Kidney epithelial cell (primary cell): ENCODE data around the gene MBNL2. TPM values are rescaled to one million over a fixed set of nuclear protein-coding genes. Genes with fewer than 3 reads are reported as not detected.

Source experiments
- DNase-seq: peaks from one replicate; pipeline ENCODE4 v3.0.0-alpha.2; 2010; ENCODE audit warnings: low read depth
- H3K27me3 ChIP-seq: 2 replicates; pipeline ENCODE4 v1.6.0; 2011; ENCODE audit warnings: low read length; ENCODE audit not compliant: control insufficient read depth, insufficient read depth
- H3K36me3 ChIP-seq: 2 replicates; pipeline ENCODE4 v1.5.1; 2011; ENCODE audit warnings: low read length; ENCODE audit not compliant: control insufficient read depth, insufficient read depth
- H3K4me3 ChIP-seq: 2 replicates; pipeline ENCODE4 v1.5.1; 2011; ENCODE audit warnings: low read depth, mild to moderate bottlenecking, control low read depth, low read length
- CTCF ChIP-seq: IDR thresholded peaks from 2 replicates; pipeline ENCODE4 v1.5.1; 2011; ENCODE audit warnings: mild to moderate bottlenecking, moderate library complexity, low read length, control low read depth, inconsistent platforms; ENCODE audit not compliant: insufficient read depth, poor library complexity, severe bottlenecking
- total RNA-seq: library from RNA; depleted of rRNA; stranded (reverse); fragments of >200 nt; gene quantifications from 2 replicates; pipeline ENCODE4 v1.2.3, GENCODE V29; 2015

The MBNL2 gene
- total RNA-seq, 1 donor from 2014 or later: 42.4 TPM

GRCh38 chr13:97275776-97276501, 53.8 kb downstream of the MBNL2 start:
- no peak overlapping the region for H3K4me3 ChIP-seq
- no peak for DNase-seq
- H3K36me3 ChIP-seq: no peaks in the 10 kb centered on the region
- TF ChIP-seq CTCF: no peak
- H3K27me3 ChIP-seq: no peaks in the 10 kb centered on the region

- H3K4me3 ChIP-seq: no peak overlapping the region
- no peak for TF ChIP-seq CTCF
- H3K27me3 ChIP-seq: no peaks in the 10 kb centered on the region
- DNase-seq: no peak
- H3K36me3 ChIP-seq: no peaks in the 10 kb centered on the region
These were observed 54.7 kb downstream of the MBNL2 start for GRCh38 chr13:97276862-97277269.

GRCh38 chr13:97278435-97279411, 56.6 kb downstream of the MBNL2 start:
- Histone ChIP-seq H3K36me3 (no peaks in the 10 kb centered on the region), H3K27me3 (no peaks in the 10 kb centered on the region), H3K4me3 (no peak overlapping the region)
- no peak for DNase-seq
- TF ChIP-seq CTCF: no peak

- H3K4me3 ChIP-seq: no peak overlapping the region
- H3K36me3 ChIP-seq: no peaks in the 10 kb centered on the region
- no peaks in the 10 kb centered on the region for H3K27me3 ChIP-seq
- no peak for DNase-seq
- TF ChIP-seq CTCF: no peak
These were observed 57.8 kb downstream of the MBNL2 start for GRCh38 chr13:97279913-97280312.

DNA sequence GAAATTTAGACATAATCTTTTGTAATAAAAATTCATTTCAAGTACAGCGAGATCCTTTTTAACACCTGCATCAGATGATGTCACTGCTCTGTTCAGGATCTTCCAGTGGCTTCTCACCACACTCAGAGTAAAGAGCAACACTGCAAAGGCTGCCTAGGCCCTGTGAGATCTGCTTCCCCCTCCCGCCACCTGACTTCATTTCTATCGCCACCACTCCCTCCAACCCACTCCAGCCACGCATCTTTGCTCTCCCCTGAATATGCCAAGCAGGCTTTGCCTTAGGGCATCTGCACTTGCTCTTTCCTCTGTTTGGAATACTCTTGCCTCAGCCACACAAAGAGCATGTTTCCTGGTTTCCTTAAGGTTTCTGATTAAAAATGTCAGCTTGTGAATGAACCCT, 58.3 kb downstream of the MBNL2 start:
- TF ChIP-seq CTCF: no peak
- Histone ChIP-seq H3K4me3 (no peak overlapping the region), H3K36me3 (no peaks in the 10 kb centered on the region), H3K27me3 (no peaks in the 10 kb centered on the region)
- DNase-seq: no peak
